A549 (cell line): ENCODE data around the gene PRDM5. TPM values are rescaled to one million over a fixed set of nuclear protein-coding genes. Genes with fewer than 3 reads are reported as not detected.

Source experiments
- ATAC-seq, 2 experiments: fragments of 200-7000 bp in 1 of 2; fragments of >200 bp in 1 of 2; cut with Nextera tagmentation in 1 of 2; cut with Tn5 transposase in 1 of 2; 3 replicates each; pipeline versions ENCODE4 v1.8.0 to v1.9.1; 2018 to 2020; ENCODE audit warnings: mild to moderate bottlenecking in 1 of 2, moderate library complexity in 1 of 2
- CTCF ChIA-PET: fragments of 300-600 bp; sonication (Branson Sonifier 250); formaldehyde crosslinking; extraction: SDS; loops from one replicate; lab custom pipeline; 2021; ENCODE audit warnings: antibody characterized with exemption, inconsistent platforms; lab: Yijun Ruan, JAX
- POLR2A ChIA-PET: fragments of 350-600 bp; formaldehyde crosslinking; extraction: SDS; loops from one replicate; lab custom pipeline; 2021; ENCODE audit warnings: antibody characterized with exemption, inconsistent platforms; lab: Yijun Ruan, JAX
- DNase-seq, 2 experiments: peaks; one replicate each; pipeline versions ENCODE4 v3.0.0 to v3.0.0-alpha.2; 2011 to 2016; ENCODE audit warnings: low read depth in 1 of 2, low spot score in 1 of 2
- FAIRE-seq: peaks from 2 replicates; lab custom pipeline; 2011; peaks lifted over from hg19 to GRCh38; lab: Jason Lieb, UNC
- H3K27ac ChIP-seq, 2 experiments: fragments of >200 bp; sonication (Bioruptor Twin); formaldehyde crosslinking; 3 replicates each; pipeline ENCODE4 v1.5.1; 2016 to 2017
- H3K4me1 ChIP-seq: fragments of >200 bp; sonication (Bioruptor Twin); formaldehyde crosslinking; 3 replicates; pipeline ENCODE4 v1.6.1; 2016
- H3K4me2 ChIP-seq: fragments of >200 bp; sonication (Bioruptor Twin); formaldehyde crosslinking; 3 replicates; pipeline ENCODE4 v1.6.1; 2016
- H3K4me3 ChIP-seq: fragments of >200 bp; sonication (Bioruptor Twin); formaldehyde crosslinking; 3 replicates; pipeline ENCODE4 v1.5.1; 2016
- H3K9me3 ChIP-seq: fragments of >200 bp; sonication (Bioruptor Twin); formaldehyde crosslinking; 3 replicates; pipeline ENCODE4 v1.6.1; 2016
- CEBPB ChIP-seq, 2 experiments: fragments of >200 bp in 1 of 2; sonication (Bioruptor Twin) in 1 of 2; formaldehyde crosslinking in 1 of 2; IDR thresholded peaks; 2 replicates each; pipeline ENCODE4 v1.6.1; 2012 to 2016
- EP300 ChIP-seq, 2 experiments: fragments of >200 bp; sonication (Bioruptor Twin); formaldehyde crosslinking; IDR thresholded peaks; 2 replicates in 1 of 2; 3 replicates in 1 of 2; pipeline ENCODE4 v1.6.1; 2016 to 2017
- ESRRA ChIP-seq: fragments of 150-350 bp; IDR thresholded peaks from 2 replicates; pipeline ENCODE4 v1.6.1; 2014; ENCODE audit warnings: mild to moderate bottlenecking, low read length, borderline replicate concordance
- FOXS1 ChIP-seq: fragments of 250-450 bp; sonication (Bioruptor Pico); IDR thresholded peaks from 2 replicates; pipeline ENCODE4 v1.5.0; 2020; ENCODE audit warnings: mild to moderate bottlenecking, moderate library complexity
- GATA3 ChIP-seq: IDR thresholded peaks from 2 replicates; pipeline ENCODE4 v1.6.1; 2012; ENCODE audit warnings: borderline replicate concordance
- HEYL ChIP-seq: fragments of 250-450 bp; sonication (Bioruptor Pico); IDR thresholded peaks from 2 replicates; pipeline ENCODE4 v1.8.0; 2021; ENCODE audit warnings: mild to moderate bottlenecking, moderate library complexity
- HOXB5 ChIP-seq: fragments of 250-450 bp; sonication (Bioruptor Pico); IDR thresholded peaks from 2 replicates; pipeline ENCODE4 v1.5.0; 2020; ENCODE audit warnings: mild to moderate bottlenecking, moderate library complexity
- JUN ChIP-seq, 2 experiments: fragments of >200 bp; sonication (Bioruptor Twin); formaldehyde crosslinking; IDR thresholded peaks; 2 replicates in 1 of 2; 3 replicates in 1 of 2; pipeline ENCODE4 v1.6.1; 2016 to 2017
- JUNB ChIP-seq: fragments of >200 bp; sonication (Bioruptor Twin); formaldehyde crosslinking; IDR thresholded peaks from 2 replicates; pipeline ENCODE4 v1.6.1; 2016
- KDM5A ChIP-seq: fragments of 200-600 bp; sonication (generic); IDR thresholded peaks from 2 replicates; pipeline ENCODE4 v1.6.1; 2016; ENCODE audit warnings: antibody characterized with exemption, mild to moderate bottlenecking
- MAZ ChIP-seq: fragments of 150-350 bp; IDR thresholded peaks from 2 replicates; pipeline ENCODE4 v1.6.1; 2014; ENCODE audit warnings: antibody characterized with exemption, low read depth, low read length, borderline replicate concordance
- NFE2L2 ChIP-seq: fragments of 150-350 bp; conservative IDR thresholded peaks from 2 replicates; pipeline ENCODE4 v1.6.1; 2014; ENCODE audit warnings: low read length
- NPAS2 ChIP-seq: fragments of 250-450 bp; sonication (Bioruptor Pico); IDR thresholded peaks from 2 replicates; pipeline ENCODE4 v1.8.0; 2022; ENCODE audit warnings: mild to moderate bottlenecking, moderate library complexity, borderline replicate concordance
- PHF8 ChIP-seq: fragments of 200-600 bp; sonication (generic); IDR thresholded peaks from 2 replicates; pipeline ENCODE4 v1.6.1; 2016; ENCODE audit warnings: low read depth, mild to moderate bottlenecking, antibody characterized with exemption, moderate library complexity, borderline replicate concordance
- POLR2A ChIP-seq: IDR thresholded peaks from 2 replicates; pipeline ENCODE4 v1.6.1; 2012; ENCODE audit warnings: mild to moderate bottlenecking, low read length
- POLR2AphosphoS2 ChIP-seq: conservative IDR thresholded peaks from 2 replicates; pipeline ENCODE4 v1.6.1; 2012; ENCODE audit warnings: low read length, improper control_type of control experiment, inconsistent platforms
- RARB ChIP-seq: fragments of 250-450 bp; sonication (Bioruptor Pico); IDR thresholded peaks from 2 replicates; pipeline ENCODE4 v1.8.0; 2021; ENCODE audit warnings: mild to moderate bottlenecking, moderate library complexity
- SMC3 ChIP-seq: fragments of >200 bp; sonication (Bioruptor Twin); formaldehyde crosslinking; IDR thresholded peaks from 3 replicates; pipeline ENCODE4 v1.6.1; 2018; ENCODE audit warnings: inconsistent platforms
- TFCP2L1 ChIP-seq: fragments of 250-450 bp; sonication (Bioruptor Pico); IDR thresholded peaks from 2 replicates; pipeline ENCODE4 v1.5.0; 2021; ENCODE audit warnings: mild to moderate bottlenecking
- ZSCAN20 ChIP-seq: fragments of 250-450 bp; sonication (Bioruptor Pico); IDR thresholded peaks from 2 replicates; pipeline ENCODE4 v1.8.0; 2022; ENCODE audit warnings: mild to moderate bottlenecking, moderate library complexity
- WGBS: methylation state at CpG from one replicate; pipeline ENCODE4 v1.1.6; 2017; ENCODE audit errors: missing lambda C conversion rate; 5-methylcytosine and 5-hydroxymethylcytosine counted together
- polyA plus RNA-seq, 4 experiments: library from polyadenylated mRNA; depleted of rRNA in 3 of 4; stranded (reverse); fragments of >200 nt; fragmentation: RNase III in 1 of 4; extraction: RNeasy Plus Mini Kit Qiagen cat#74134 plus additional on column Dnase treatment in 1 of 4; gene quantifications; 2 replicates in 3 of 4; 3 replicates in 1 of 4; pipeline ENCODE4 v1.2.3, GENCODE V29; 2011 to 2017
- TF ChIP-seq, protein P1 (sequence below): IDR thresholded peaks from 2 replicates; pipeline ENCODE4 v1.6.1; 2012
- TF ChIP-seq, protein P2 (sequence below): fragments of 250-450 bp; sonication (Bioruptor Pico); IDR thresholded peaks from 2 replicates; pipeline ENCODE4 v1.5.0; 2020; ENCODE audit warnings: low read depth, mild to moderate bottlenecking, moderate library complexity
- TF ChIP-seq, protein P3 (sequence below): fragments of >200 bp; sonication (Bioruptor Twin); formaldehyde crosslinking; IDR thresholded peaks from 2 replicates; pipeline ENCODE4 v1.6.1; 2016
- TF ChIP-seq, protein P4 (sequence below): IDR thresholded peaks from 2 replicates; pipeline ENCODE4 v1.6.1; 2012; ENCODE audit warnings: low read depth, borderline replicate concordance
- TF ChIP-seq, protein P5 (sequence below): fragments of >200 bp; sonication (Bioruptor Twin); formaldehyde crosslinking; IDR thresholded peaks from 3 replicates; pipeline ENCODE4 v1.6.1; 2016
- TF ChIP-seq, protein P6 (sequence below): fragments of 200-600 bp; sonication (generic); IDR thresholded peaks from 2 replicates; pipeline ENCODE4 v1.6.1; 2016; ENCODE audit warnings: antibody characterized with exemption, mild to moderate bottlenecking, moderate library complexity

The PRDM5 gene
- polyA plus RNA-seq, 2 of the 4 experiments (the other 2 are of a cell fraction), result 6.5 to 12.9 TPM

DNA sequence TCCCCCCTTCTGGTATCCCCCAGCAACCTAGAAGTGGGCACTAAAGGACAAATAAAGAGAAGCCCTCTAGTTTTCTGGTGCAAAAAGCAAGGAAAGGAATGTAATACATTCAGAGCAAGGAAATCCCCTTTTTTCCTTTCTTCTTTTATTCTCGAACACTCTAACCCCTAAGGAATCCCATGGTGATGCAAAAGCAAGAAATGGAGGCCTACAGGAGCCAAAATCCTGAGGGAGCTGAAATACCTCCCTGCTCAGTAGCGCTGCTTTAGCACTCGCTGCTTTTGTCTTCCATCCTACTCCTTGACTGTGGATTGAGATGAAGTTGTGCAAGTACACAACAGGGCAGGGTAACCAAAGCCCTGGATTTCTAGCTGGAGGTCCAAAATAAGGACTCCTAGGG is 251.0 kb downstream of the PRDM5 start:
- Histone ChIP-seq H3K4me1 (no peaks in the 10 kb centered on the region), H3K4me2 (no peak overlapping the region), H3K27ac (no peak overlapping the region), H3K9me3 (no peaks in the 10 kb centered on the region), H3K4me3 (no peak overlapping the region)
- FAIRE-seq (no peak), DNase-seq (no peak), ATAC-seq (no peak)
- 36% methylated on average over 3 of the region's 3 CpGs for WGBS
- POLR2A ChIA-PET, result no interaction called here
- no peak for TF ChIP-seq JUN (IDR thresholded peaks at IDR 0.05)
- TF ChIP-seq KDM5A, result no peak
- TF ChIP-seq ZSCAN20 (CRISPR knock-in tag), result no peak
- no peak for TF ChIP-seq PHF8
- no peak for TF ChIP-seq NPAS2 (CRISPR knock-in tag)
- TF ChIP-seq POLR2A, result no peak
- no peak for TF ChIP-seq EP300 (IDR thresholded peaks at IDR 0.05)
- TF ChIP-seq GATA3, result no peak
- no peak for TF ChIP-seq FOXS1 (CRISPR knock-in tag)
- TF ChIP-seq NFE2L2, result no peak
- no peak for TF ChIP-seq TFCP2L1 (CRISPR knock-in tag)
- TF ChIP-seq, protein P1, sequence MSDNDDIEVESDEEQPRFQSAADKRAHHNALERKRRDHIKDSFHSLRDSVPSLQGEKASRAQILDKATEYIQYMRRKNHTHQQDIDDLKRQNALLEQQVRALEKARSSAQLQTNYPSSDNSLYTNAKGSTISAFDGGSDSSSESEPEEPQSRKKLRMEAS, result no peak
- TF ChIP-seq, protein P2, sequence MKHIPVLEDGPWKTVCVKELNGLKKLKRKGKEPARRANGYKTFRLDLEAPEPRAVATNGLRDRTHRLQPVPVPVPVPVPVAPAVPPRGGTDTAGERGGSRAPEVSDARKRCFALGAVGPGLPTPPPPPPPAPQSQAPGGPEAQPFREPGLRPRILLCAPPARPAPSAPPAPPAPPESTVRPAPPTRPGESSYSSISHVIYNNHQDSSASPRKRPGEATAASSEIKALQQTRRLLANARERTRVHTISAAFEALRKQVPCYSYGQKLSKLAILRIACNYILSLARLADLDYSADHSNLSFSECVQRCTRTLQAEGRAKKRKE, result no peak
- no peak for TF ChIP-seq JUNB
- CTCF ChIA-PET, result no interaction called here

DNA sequence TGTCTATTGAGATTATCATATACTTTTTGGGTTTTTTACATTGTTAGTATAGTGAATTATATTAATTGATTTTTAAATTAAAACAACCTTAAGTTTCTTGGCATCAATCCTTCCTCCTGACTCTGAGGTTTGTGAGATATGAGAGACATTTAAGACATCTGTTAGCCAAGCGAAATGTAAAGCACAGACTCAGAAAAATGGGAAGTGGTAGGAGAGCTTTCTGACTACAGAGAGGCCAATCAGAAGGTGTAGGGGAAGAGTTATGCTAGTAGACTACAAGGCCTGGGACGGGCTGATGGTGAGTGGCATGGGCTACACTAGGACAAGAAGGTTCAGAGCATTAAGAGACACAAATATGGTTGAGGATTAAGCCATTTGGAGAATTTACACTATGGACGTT is 255.4 kb downstream of the PRDM5 start:
- no peak for DNase-seq
- FAIRE-seq, result no peak
- 28% methylated on average over 3 of the region's 3 CpGs for WGBS
- TF ChIP-seq, protein P3, sequence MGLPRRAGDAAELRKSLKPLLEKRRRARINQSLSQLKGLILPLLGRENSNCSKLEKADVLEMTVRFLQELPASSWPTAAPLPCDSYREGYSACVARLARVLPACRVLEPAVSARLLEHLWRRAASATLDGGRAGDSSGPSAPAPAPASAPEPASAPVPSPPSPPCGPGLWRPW, result no peak
- TF ChIP-seq ZSCAN20 (CRISPR knock-in tag) (no peak), JUN (IDR thresholded peaks at IDR 0.05) (no peak), PHF8 (no peak), NFE2L2 (no peak), CEBPB (IDR thresholded peaks at IDR 0.05) (no peak), HEYL (CRISPR knock-in tag) (no peak), POLR2AphosphoS2 (no peak), NPAS2 (CRISPR knock-in tag) (no peak), HOXB5 (CRISPR knock-in tag) (no peak), MAZ (no peak), SMC3 (no peak), RARB (CRISPR knock-in tag) (no peak), ESRRA (no peak)
- TF ChIP-seq, protein P2, result no peak
- TF ChIP-seq, protein P4, sequence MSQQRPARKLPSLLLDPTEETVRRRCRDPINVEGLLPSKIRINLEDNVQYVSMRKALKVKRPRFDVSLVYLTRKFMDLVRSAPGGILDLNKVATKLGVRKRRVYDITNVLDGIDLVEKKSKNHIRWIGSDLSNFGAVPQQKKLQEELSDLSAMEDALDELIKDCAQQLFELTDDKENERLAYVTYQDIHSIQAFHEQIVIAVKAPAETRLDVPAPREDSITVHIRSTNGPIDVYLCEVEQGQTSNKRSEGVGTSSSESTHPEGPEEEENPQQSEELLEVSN, result no peak
- TF ChIP-seq, protein P5, sequence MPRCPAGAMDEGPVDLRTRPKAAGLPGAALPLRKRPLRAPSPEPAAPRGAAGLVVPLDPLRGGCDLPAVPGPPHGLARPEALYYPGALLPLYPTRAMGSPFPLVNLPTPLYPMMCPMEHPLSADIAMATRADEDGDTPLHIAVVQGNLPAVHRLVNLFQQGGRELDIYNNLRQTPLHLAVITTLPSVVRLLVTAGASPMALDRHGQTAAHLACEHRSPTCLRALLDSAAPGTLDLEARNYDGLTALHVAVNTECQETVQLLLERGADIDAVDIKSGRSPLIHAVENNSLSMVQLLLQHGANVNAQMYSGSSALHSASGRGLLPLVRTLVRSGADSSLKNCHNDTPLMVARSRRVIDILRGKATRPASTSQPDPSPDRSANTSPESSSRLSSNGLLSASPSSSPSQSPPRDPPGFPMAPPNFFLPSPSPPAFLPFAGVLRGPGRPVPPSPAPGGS, result no peak
- TF ChIP-seq, protein P6, sequence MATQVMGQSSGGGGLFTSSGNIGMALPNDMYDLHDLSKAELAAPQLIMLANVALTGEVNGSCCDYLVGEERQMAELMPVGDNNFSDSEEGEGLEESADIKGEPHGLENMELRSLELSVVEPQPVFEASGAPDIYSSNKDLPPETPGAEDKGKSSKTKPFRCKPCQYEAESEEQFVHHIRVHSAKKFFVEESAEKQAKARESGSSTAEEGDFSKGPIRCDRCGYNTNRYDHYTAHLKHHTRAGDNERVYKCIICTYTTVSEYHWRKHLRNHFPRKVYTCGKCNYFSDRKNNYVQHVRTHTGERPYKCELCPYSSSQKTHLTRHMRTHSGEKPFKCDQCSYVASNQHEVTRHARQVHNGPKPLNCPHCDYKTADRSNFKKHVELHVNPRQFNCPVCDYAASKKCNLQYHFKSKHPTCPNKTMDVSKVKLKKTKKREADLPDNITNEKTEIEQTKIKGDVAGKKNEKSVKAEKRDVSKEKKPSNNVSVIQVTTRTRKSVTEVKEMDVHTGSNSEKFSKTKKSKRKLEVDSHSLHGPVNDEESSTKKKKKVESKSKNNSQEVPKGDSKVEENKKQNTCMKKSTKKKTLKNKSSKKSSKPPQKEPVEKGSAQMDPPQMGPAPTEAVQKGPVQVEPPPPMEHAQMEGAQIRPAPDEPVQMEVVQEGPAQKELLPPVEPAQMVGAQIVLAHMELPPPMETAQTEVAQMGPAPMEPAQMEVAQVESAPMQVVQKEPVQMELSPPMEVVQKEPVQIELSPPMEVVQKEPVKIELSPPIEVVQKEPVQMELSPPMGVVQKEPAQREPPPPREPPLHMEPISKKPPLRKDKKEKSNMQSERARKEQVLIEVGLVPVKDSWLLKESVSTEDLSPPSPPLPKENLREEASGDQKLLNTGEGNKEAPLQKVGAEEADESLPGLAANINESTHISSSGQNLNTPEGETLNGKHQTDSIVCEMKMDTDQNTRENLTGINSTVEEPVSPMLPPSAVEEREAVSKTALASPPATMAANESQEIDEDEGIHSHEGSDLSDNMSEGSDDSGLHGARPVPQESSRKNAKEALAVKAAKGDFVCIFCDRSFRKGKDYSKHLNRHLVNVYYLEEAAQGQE, result no peak
- TF ChIP-seq, all 56 proteins: peak for 0
- POLR2A ChIA-PET, result no interaction called here
- Histone ChIP-seq H3K4me3 (no peak overlapping the region), H3K9me3 (no peaks in the 10 kb centered on the region), H3K4me1 (no peaks in the 10 kb centered on the region), H3K27ac (no peak overlapping the region), H3K4me2 (no peak overlapping the region)
- CTCF ChIA-PET, result no interaction called here
- ATAC-seq, result no peak
